ENCODE data around the gene GGA1.
"Not testable (repeated sequence)": the region's sequence is repeated elsewhere in the genome, so short reads cannot be mapped to it uniquely, and the experiment has no call there.

The GGA1 gene

DNA sequence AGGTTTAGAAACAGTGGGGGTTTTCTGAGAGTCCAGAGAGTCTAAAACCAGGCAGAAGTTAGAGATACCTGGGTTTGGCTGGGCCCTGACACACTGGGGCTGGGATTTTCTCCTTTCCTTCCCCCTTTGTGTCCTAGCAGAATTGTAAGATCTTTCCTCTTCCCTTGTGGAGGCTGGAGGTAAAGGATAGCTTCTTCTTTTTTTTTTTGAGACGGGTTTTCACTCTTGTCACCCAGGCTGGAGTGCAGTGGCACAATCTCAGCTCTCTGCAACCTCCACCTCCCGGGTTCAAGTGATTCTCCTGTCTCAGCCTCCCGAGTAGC, 1.5 kb downstream of the GGA1 start:
- FAIRE-seq, result not testable (repeated sequence)

DNA sequence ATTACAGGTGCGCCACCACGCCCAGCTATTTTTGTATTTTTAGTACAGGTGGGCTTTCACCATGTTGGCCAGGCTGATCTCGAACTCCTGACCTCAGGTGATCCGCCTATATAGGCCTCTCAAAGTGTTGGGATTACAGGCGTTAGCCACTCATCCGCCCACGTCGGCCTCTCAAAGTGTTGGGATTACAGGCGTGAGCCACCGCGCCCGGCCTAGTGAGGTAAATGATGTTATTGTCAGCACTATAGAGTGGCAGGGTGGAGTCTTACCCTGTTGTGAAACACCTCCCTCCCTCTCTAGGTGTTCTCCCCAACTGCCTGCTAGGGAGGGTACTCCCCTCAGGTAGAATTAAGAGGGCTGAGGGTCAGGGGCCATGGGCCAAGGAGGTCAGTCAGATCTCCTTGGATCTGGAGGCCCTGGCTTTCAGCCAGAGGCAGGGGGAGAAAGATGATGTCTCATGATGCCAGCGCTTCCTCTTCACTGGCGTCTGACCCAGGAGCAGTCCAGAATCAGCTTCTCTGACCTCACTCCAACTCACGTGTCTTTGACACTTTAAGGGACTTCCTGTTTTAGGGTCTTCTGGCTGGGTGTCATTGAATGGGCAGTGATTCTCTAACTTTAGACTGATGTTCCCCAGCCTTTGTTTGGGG, 2.0 kb downstream of the GGA1 start:
- FAIRE-seq, result no peak

GRCh38 chr22:37611207-37611606, 2.6 kb downstream of the GGA1 start:
- FAIRE-seq, result no peak

GRCh38 chr22:37616201-37617083, 7.8 kb downstream of the GGA1 start:
- no peak for FAIRE-seq

DNA sequence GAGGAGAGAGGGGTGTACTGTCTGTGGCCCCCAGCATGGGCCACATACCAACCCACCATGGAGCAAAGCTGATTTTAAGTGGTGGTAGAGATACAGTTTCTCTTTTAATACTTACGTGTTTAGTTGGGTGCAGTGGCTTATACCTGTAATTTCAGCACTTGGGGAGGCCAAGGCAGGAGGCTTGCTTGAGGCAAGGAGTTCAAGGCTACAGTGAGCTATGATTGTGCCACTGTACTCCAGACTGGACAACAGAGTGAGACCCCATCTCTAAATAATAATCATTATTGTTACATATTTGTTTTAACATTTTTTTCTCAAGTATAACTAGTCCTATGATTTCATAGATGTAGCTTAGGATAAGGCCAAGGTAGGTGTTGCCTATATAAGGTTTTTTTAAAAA, 8.8 kb downstream of the GGA1 start:
- FAIRE-seq, result no peak

DNA sequence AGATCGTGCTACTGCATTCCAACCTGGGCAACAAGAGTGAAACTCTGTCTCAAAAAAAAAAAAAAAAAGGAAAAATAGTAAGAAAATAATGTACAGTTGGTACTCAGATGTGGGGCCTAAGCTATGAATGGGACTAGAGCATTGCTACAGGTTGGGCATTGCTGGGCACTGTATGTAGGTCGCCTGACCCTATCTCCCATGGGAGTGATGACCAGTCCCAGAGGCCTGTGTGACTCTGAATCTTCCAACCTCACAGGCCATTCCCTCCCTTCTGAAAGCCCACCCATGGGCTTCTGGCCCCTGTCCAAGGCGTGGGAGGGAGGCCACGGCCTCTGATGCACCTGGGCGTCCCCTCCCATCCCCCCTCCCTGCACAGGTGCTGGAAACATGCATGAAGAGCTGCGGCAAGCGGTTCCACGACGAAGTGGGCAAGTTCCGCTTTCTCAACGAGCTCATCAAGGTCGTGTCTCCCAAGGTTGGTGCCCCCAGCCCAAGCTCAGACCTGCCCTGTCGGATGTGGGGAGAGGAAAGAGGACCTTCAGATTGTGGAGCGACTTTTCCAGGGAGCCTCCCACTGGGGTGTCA, 9.5 kb downstream of the GGA1 start:
- no peak for FAIRE-seq

GRCh38 chr22:37618674-37619073, 10.0 kb downstream of the GGA1 start:
- no peak for FAIRE-seq

DNA sequence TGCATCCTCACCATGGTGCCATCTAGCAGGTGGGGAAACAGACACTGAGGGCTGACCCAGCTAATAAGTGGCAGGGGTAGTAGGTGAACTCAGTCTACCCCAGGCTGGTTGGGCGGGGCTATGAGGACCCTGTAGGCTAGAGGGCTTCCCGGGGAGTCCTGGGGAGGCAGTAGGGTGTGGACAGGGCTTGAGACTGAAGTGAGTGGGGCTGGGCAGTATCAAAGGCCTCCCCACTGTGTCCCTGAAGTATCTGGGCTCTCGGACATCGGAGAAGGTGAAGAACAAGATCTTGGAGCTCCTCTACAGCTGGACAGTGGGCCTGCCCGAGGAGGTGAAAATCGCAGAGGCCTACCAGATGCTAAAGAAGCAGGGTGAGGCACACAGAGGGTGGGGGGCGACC, 11.4 kb downstream of the GGA1 start:
- no peak for FAIRE-seq

- FAIRE-seq, result no peak
These were observed 12.8 kb downstream of the GGA1 start for GRCh38 chr22:37621352-37621860.

GRCh38 chr22:37623075-37624016, 14.7 kb downstream of the GGA1 start:
- no peak for FAIRE-seq

GRCh38 chr22:37624017-37624365, 15.4 kb downstream of the GGA1 start:
- FAIRE-seq, result no peak

GRCh38 chr22:37624876-37625275, 16.2 kb downstream of the GGA1 start:
- FAIRE-seq, result no peak

GRCh38 chr22:37625737-37626136, 17.1 kb downstream of the GGA1 start:
- no peak for FAIRE-seq

GRCh38 chr22:37626144-37626543, 17.5 kb downstream of the GGA1 start:
- FAIRE-seq, result no peak

- FAIRE-seq, result no peak
These were observed 18.0 kb downstream of the GGA1 start for GRCh38 chr22:37626556-37627075.

- FAIRE-seq, result no peak
These were observed 18.5 kb downstream of the GGA1 start for GRCh38 chr22:37627121-37627520.

- no peak for FAIRE-seq
These were observed 18.9 kb downstream of the GGA1 start for GRCh38 chr22:37627545-37627944.

DNA sequence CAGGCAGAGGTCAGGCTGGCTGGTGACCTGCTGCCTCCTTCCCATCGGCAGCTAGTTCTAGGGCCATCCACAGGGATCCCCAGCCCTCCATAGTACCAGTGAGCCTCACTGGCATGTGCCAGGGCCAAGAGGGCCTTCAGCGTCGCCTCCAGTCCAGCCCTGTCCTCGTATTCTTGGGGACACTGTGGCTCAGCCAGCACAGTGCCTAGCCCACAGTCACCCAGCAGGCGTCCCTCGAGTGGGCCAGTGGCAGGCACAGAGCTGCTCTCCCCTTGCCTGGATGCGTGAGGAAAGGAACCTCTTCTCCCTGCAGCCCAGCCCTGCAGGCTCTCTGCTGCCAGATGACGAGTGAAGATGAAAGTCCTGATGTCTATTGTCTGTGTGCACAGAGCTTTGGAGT, 20.2 kb downstream of the GGA1 start:
- FAIRE-seq, result no peak

GRCh38 chr22:37629928-37630327, 21.3 kb downstream of the GGA1 start:
- no peak for FAIRE-seq

GRCh38 chr22:37630839-37631435, 22.3 kb downstream of the GGA1 start:
- no peak for FAIRE-seq

- FAIRE-seq, result no peak
These were observed 23.0 kb downstream of the GGA1 start for GRCh38 chr22:37631448-37632173.

Data from TTC549 (cell line).